Naive thymus-derived CD8-positive, alpha-beta T cell (primary cell): ENCODE measurements around the gene MAMSTR. TPM values are rescaled to one million over a fixed set of nuclear protein-coding genes. Genes with fewer than 3 reads are reported as not detected.

Experiments used
- ATAC-seq, 2 donors: fragments of 150-1000 bp; cut with Tn5 transposase in 1 of 2; sonication (Bioruptor Pico), chemical (Tn5 transposase) in 1 of 2; 1 replicate in 1 of 2; 2 replicates in 1 of 2; pipeline ENCODE4 v1.10.0; 2021; ENCODE audit warnings: mild to moderate bottlenecking in 2 of 2, moderate library complexity in 2 of 2
- POLR2A ChIA-PET: fragments of 350-600 bp; sonication (Branson Sonifier 250); formaldehyde crosslinking; loops from one replicate; lab custom pipeline; 2021; ENCODE audit warnings: antibody characterized with exemption; lab: Charles Lee
- DNase-seq, 10 donors: peaks; one replicate each; pipeline versions ENCODE4 v3.0.0 to v3.0.0-alpha.2; 2020 to 2022
- H3K27ac Mint-ChIP-seq, 10 donors: one replicate each; pipeline ENCODE4 v1.8.0; 2020 to 2022; ENCODE audit warnings: mild to moderate bottlenecking in 10 of 10, mixed read lengths in 10 of 10, moderate library complexity in 4 of 10, inconsistent platforms in 1 of 10
- H3K27me3 Mint-ChIP-seq, 5 donors: one replicate each; pipeline ENCODE4 v1.8.0; 2021 to 2022; ENCODE audit warnings: mixed read lengths in 5 of 5
- H3K36me3 Mint-ChIP-seq, 3 donors: one replicate each; pipeline ENCODE4 v1.8.0; 2020 to 2022; ENCODE audit warnings: mixed read lengths in 3 of 3, mild to moderate bottlenecking in 2 of 3, inconsistent platforms in 1 of 3
- H3K4me1 Mint-ChIP-seq, 4 donors: one replicate each; pipeline ENCODE4 v1.8.0; 2021 to 2022; ENCODE audit warnings: mixed read lengths in 4 of 4
- H3K4me3 Mint-ChIP-seq, 10 donors: one replicate each; pipeline ENCODE4 v1.8.0; 2020 to 2022; ENCODE audit warnings: mild to moderate bottlenecking in 10 of 10, mixed read lengths in 10 of 10, moderate library complexity in 6 of 10, inconsistent platforms in 1 of 10
- H3K9me3 Mint-ChIP-seq, 9 donors: one replicate each; pipeline ENCODE4 v1.8.0; 2020 to 2022; ENCODE audit warnings: mixed read lengths in 9 of 9, mild to moderate bottlenecking in 3 of 9, inconsistent platforms in 1 of 9, moderate library complexity in 1 of 9
- polyA plus RNA-seq, 3 donors: library from polyadenylated mRNA; unstranded; fragments of 300-500 nt; fragmentation: Illumina TruSeq; gene quantifications; one replicate each; pipeline ENCODE4 v1.2.3, GENCODE V29; 2021
- total RNA-seq, 8 experiments: library from RNA in 2 of 8; stranded (reverse) in 2 of 8; gene quantifications; one replicate each; pipeline ENCODE4 v1.2.3 and lab custom pipeline; 2021 to 2026

The MAMSTR gene
- total and polyA plus RNA-seq, 5 experiments from 2014 or later = 0.28 to 2.4 (median 0.77) TPM

- ATAC-seq (peak; percentile 74 to 80), DNase-seq (peak in 8 of 10 donors; percentile 14 to 46 (median 39))
- H3K27me3 Mint-ChIP-seq = peaks cover 4 to 31% (median 13%) of the 10 kb centered on the region in 5 donors
- H3K36me3 Mint-ChIP-seq = no peaks in the 10 kb centered on the region
- POLR2A ChIA-PET = interaction anchor here (1.6 kb wide), 1 partner anchor 14 kb away, joined by 7 read pairs; no protein-coding TSS in a partner anchor
- peak within 1 kb of the TSS in 4 of 10 donors; percentile 38 to 57 (median 54) for H3K27ac Mint-ChIP-seq
- no peaks in the 10 kb centered on the region for H3K9me3 Mint-ChIP-seq
- H3K4me3 Mint-ChIP-seq = peak within 1 kb of the TSS; percentile 65 to 89 (median 80)
- peaks cover 12 to 20% (median 16%) of the 10 kb centered on the region in 4 donors for H3K4me1 Mint-ChIP-seq
Observed at GRCh38 chr19:48752496-48753365, 33.2 kb upstream of the MAMSTR start, which contains the start of gene FUT1. FUT1 (minus strand) TSS chr19:48752641; CDS start chr19:48751281, 1,360 bp downstream.

- POLR2A ChIA-PET = interaction anchor here (0.6 to 1.6 kb wide), 3 partner anchors 13 to 1176 kb away, joined by 4 to 7 read pairs (median 7); no protein-coding TSS in a partner anchor
- peaks cover 4 to 31% (median 13%) of the 10 kb centered on the region in 5 donors for H3K27me3 Mint-ChIP-seq
- peaks cover 12 to 20% (median 16%) of the 10 kb centered on the region in 4 donors for H3K4me1 Mint-ChIP-seq
- peak overlapping the region; percentile 65 to 89 (median 80) for H3K4me3 Mint-ChIP-seq
- ATAC-seq (peak; percentile 53 to 69), DNase-seq (peak in 2 of 10 donors; percentile 19 to 29)
- H3K9me3 Mint-ChIP-seq = no peaks in the 10 kb centered on the region
- peak overlapping the region in 4 of 10 donors; percentile 38 to 57 (median 54) for H3K27ac Mint-ChIP-seq
- H3K36me3 Mint-ChIP-seq = no peaks in the 10 kb centered on the region
Observed at GRCh38 chr19:48751845-48752495, 32.4 kb upstream of the MAMSTR start.

DNA sequence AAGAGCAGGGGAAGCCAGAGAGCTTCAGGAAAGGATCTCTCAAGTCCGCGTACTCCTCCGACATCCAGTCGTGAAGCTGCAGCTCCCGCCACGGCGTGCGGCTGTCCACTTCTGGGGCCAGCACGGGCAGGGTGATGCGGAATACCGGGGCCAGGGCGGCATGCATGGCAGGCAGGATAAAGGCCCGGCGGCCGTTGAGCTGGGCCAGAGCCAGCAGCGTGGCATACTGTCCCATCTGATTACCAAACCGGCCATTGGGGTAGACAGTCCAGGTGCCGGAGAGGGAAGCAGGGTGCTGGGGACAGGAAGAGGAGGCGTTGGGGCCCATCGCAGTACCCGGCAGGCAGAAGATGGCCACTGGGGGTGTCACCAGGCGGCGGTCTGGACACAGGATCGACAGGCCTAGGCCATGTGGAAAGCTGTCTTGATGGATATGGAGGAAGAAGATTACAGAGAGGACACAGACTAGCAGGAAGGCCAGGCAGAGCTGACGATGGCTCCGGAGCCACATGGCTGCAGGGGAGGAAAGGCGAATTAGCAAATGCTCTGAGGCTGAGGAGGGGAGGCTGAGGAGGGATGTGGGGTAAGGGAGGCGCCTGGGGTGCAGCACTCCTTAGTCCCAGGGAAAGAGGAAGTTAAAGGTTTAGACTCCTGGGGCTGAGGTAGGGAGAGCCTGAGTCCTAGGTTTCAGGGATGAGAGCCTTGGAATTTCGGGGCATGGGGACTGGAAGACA is 31.4 kb upstream of the MAMSTR start:
- peaks cover 7 to 36% (median 21%) of the 10 kb centered on the region in 5 donors for H3K27me3 Mint-ChIP-seq
- peaks cover 16 to 23% (median 19%) of the 10 kb centered on the region in 4 donors for H3K4me1 Mint-ChIP-seq
- POLR2A ChIA-PET = interaction anchor here (1.3 to 1.6 kb wide), 2 partner anchors 12 to 36 kb away, joined by 4 to 7 read pairs; no protein-coding TSS in a partner anchor
- H3K36me3 Mint-ChIP-seq = no peaks in the 10 kb centered on the region
- H3K27ac Mint-ChIP-seq = peak overlapping the region in 1 of 10 donors; percentile 60
- ATAC-seq (no peak), DNase-seq (no peak)
- peak overlapping the region in 9 of 10 donors; percentile 44 to 75 (median 53) for H3K4me3 Mint-ChIP-seq
- peaks cover 0 to 2% (median 0%) of the 10 kb centered on the region in 9 donors for H3K9me3 Mint-ChIP-seq

GRCh38 chr19:48750351-48750750 is 30.8 kb upstream of the MAMSTR start:
- ATAC-seq (no peak), DNase-seq (no peak)
- H3K36me3 Mint-ChIP-seq = no peaks in the 10 kb centered on the region
- no peak overlapping the region for H3K27ac Mint-ChIP-seq
- H3K4me1 Mint-ChIP-seq = peaks cover 17 to 25% (median 20%) of the 10 kb centered on the region in 4 donors
- peaks cover 7 to 38% (median 27%) of the 10 kb centered on the region in 5 donors for H3K27me3 Mint-ChIP-seq
- H3K9me3 Mint-ChIP-seq = peaks cover 0 to 2% (median 0%) of the 10 kb centered on the region in 9 donors
- POLR2A ChIA-PET = no interaction called here
- H3K4me3 Mint-ChIP-seq = no peak overlapping the region

DNA sequence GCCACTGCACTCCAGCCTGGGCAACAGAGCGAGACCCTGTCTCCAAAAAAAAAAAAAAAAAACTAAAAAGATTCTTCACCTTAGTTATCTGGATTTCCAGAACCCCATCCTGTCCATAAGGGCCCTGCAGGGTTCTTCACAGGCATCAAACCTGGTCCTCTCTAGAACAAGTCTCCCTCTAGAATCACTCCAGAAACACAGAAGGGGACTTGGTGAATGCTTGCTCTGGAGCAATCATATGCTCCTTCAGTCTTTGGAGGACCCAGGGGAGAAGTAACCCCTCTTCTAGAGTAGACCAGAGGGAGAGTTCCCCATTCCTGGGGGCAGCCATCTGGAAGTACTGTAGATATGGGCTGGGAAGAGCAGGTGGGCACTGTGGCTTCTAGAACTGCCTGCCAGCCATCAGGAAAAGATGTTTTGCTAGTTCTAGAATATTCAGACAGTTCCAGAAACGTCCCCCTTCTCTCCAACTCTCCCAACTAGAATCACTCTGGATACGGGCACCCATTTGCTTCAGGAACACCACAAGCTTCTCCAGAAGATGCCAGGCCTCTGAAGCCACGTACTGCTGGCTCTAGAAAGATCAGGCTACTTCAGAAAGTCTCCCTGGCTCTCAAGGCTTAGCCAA is 30.2 kb upstream of the MAMSTR start:
- Mint-ChIP-seq H3K4me3 (no peak overlapping the region), H3K27ac (peak overlapping the region in 1 of 10 donors; percentile 33), H3K9me3 (peaks cover 0 to 2% (median 0%) of the 10 kb centered on the region in 9 donors), H3K4me1 (peaks cover 17 to 30% (median 20%) of the 10 kb centered on the region in 4 donors), H3K27me3 (peaks cover 9 to 37% (median 31%) of the 10 kb centered on the region in 5 donors), H3K36me3 (no peaks in the 10 kb centered on the region)
- no peak for DNase-seq
- POLR2A ChIA-PET = no interaction called here
- ATAC-seq = no peak

GRCh38 chr19:48746738-48747575 is 27.4 kb upstream of the MAMSTR start, which contains the start of gene IZUMO1:
IZUMO1 (minus strand) TSS chr19:48746909; CDS start chr19:48745859, 1,050 bp downstream.
- peaks cover 6 to 18% (median 9%) of the 10 kb centered on the region in 4 donors for H3K4me1 Mint-ChIP-seq
- DNase-seq = peak in 7 of 10 donors; percentile 15 to 55 (median 48)
- peak; percentile 73 to 80 for ATAC-seq
- no peaks in the 10 kb centered on the region for H3K36me3 Mint-ChIP-seq
- H3K27ac Mint-ChIP-seq = peak within 1 kb of the TSS in 1 of 10 donors; percentile 21
- peak within 1 kb of the TSS in 5 of 10 donors; percentile 9 to 29 (median 14) for H3K4me3 Mint-ChIP-seq
- peaks cover 7 to 32% (median 17%) of the 10 kb centered on the region in 5 donors for H3K27me3 Mint-ChIP-seq
- POLR2A ChIA-PET = interaction anchor here (0.7 kb wide), 1 partner anchor 161 kb away, joined by 3 read pairs; no protein-coding TSS in a partner anchor
- peaks cover 0 to 2% (median 0%) of the 10 kb centered on the region in 9 donors for H3K9me3 Mint-ChIP-seq

GRCh38 chr19:48746110-48746509 is 26.6 kb upstream of the MAMSTR start:
- DNase-seq (no peak), ATAC-seq (no peak)
- H3K27me3 Mint-ChIP-seq = peaks cover 6 to 32% (median 15%) of the 10 kb centered on the region in 5 donors
- peaks cover 9 to 24% (median 10%) of the 10 kb centered on the region in 4 donors for H3K4me1 Mint-ChIP-seq
- H3K27ac Mint-ChIP-seq = no peak overlapping the region
- POLR2A ChIA-PET = no interaction called here
- no peaks in the 10 kb centered on the region for H3K36me3 Mint-ChIP-seq
- peak overlapping the region in 1 of 10 donors; percentile 15 for H3K4me3 Mint-ChIP-seq
- H3K9me3 Mint-ChIP-seq = peaks cover 0 to 2% (median 0%) of the 10 kb centered on the region in 9 donors

- DNase-seq (peak in 7 of 10 donors; percentile 17 to 59 (median 43)), ATAC-seq (peak; percentile 68 to 72)
- Mint-ChIP-seq H3K27me3 (peaks cover 5 to 32% (median 13%) of the 10 kb centered on the region in 5 donors), H3K27ac (peak overlapping the region in 1 of 10 donors; percentile 45), H3K4me3 (peak overlapping the region in 1 of 10 donors; percentile 26), H3K36me3 (no peaks in the 10 kb centered on the region), H3K9me3 (peaks cover 0 to 2% (median 0%) of the 10 kb centered on the region in 9 donors), H3K4me1 (peaks cover 10 to 28% (median 13%) of the 10 kb centered on the region in 4 donors)
- POLR2A ChIA-PET = no interaction called here
Observed at GRCh38 chr19:48745208-48745995, 25.9 kb upstream of the MAMSTR start.

DNA sequence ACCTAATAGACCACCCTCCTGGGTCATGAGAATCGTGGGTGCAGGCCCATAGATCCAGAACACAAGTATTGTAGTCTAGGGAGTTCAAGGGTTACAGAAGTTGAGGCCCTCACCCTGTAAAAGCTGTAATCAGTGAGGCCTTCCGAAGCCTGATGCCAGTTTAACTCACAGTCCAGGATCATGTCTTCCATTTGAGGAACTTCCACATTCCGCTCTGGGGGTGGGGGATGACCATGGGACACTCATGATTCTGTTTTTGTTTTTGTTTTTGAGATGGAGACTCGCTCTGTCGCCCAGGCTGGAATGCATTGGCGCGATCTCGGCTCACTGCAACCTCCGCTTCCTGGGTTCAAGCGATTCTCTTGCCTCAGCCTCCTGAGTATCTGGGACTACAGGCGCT is 22.6 kb upstream of the MAMSTR start:
- DNase-seq = no peak
- Mint-ChIP-seq H3K9me3 (peaks cover 0 to 4% (median 0%) of the 10 kb centered on the region in 9 donors), H3K4me3 (no peak overlapping the region), H3K4me1 (peaks cover 11 to 38% (median 25%) of the 10 kb centered on the region in 4 donors), H3K27ac (no peak overlapping the region), H3K27me3 (peaks cover 5 to 32% (median 10%) of the 10 kb centered on the region in 5 donors), H3K36me3 (no peaks in the 10 kb centered on the region)
- no peak for ATAC-seq
- POLR2A ChIA-PET = interaction anchor here (1.2 kb wide), 1 partner anchor 14 kb away, joined by 11 read pairs; no protein-coding TSS in a partner anchor
